Osteoblast (primary cell): ENCODE results near the gene ZNF148. TPM values are rescaled to one million over a fixed set of nuclear protein-coding genes. Genes with fewer than 3 reads are reported as not detected.

Experiments used
- DNase-seq: peaks from one replicate; pipeline ENCODE4 v3.0.0; 2011; ENCODE audit warnings: low spot score, mixed read lengths; ENCODE audit not compliant: insufficient read length; ENCODE audit errors: missing footprints
- H2AFZ ChIP-seq: 2 replicates; pipeline ENCODE4 v1.6.0; 2011; ENCODE audit warnings: mild to moderate bottlenecking, low read length
- H3K27ac ChIP-seq: 2 replicates; pipeline ENCODE4 v1.5.1; 2011; ENCODE audit warnings: mild to moderate bottlenecking, low read depth, low read length, moderate library complexity
- H3K27me3 ChIP-seq: 2 replicates; pipeline ENCODE4 v1.6.0; 2012; ENCODE audit warnings: mild to moderate bottlenecking, control low read depth, inconsistent platforms, low read length, moderate library complexity; ENCODE audit not compliant: insufficient read depth
- H3K36me3 ChIP-seq: 2 replicates; pipeline ENCODE4 v1.5.1; 2011; ENCODE audit warnings: mild to moderate bottlenecking, low read length, control low read depth, moderate library complexity; ENCODE audit not compliant: insufficient read depth
- H3K4me1 ChIP-seq: 2 replicates; pipeline ENCODE4 v1.5.1; 2011; ENCODE audit warnings: mild to moderate bottlenecking, low read length, control low read depth, moderate library complexity; ENCODE audit not compliant: insufficient read depth
- H3K4me2 ChIP-seq: 2 replicates; pipeline ENCODE4 v1.6.0; 2011; ENCODE audit warnings: mild to moderate bottlenecking, low read length; ENCODE audit not compliant: insufficient read depth
- H3K4me3 ChIP-seq: fragments of 200-600 bp; sonication (generic); 3 replicates; pipeline ENCODE4 v1.5.1; 2012; ENCODE audit warnings: mild to moderate bottlenecking, low read length, inconsistent platforms; ENCODE audit not compliant: insufficient read depth
- H3K79me2 ChIP-seq: 2 replicates; pipeline ENCODE4 v1.6.0; 2012; ENCODE audit warnings: mild to moderate bottlenecking, low read length, control low read depth, inconsistent platforms; ENCODE audit not compliant: insufficient read depth
- H3K9me3 ChIP-seq: 2 replicates; pipeline ENCODE4 v1.5.1; 2011; ENCODE audit warnings: low read depth, low read length, control low read depth
- H4K20me1 ChIP-seq: 2 replicates; pipeline ENCODE4 v1.6.0; 2012; ENCODE audit warnings: mild to moderate bottlenecking, low read length, control low read depth; ENCODE audit not compliant: insufficient read depth
- total RNA-seq: library from RNA; depleted of rRNA; stranded (reverse); fragments of >200 nt; gene quantifications from 2 replicates; pipeline ENCODE4 v1.2.3, GENCODE V29; 2012
- TF ChIP-seq, protein P1 (sequence below): IDR thresholded peaks from 2 replicates; pipeline ENCODE4 v1.5.1; 2011; ENCODE audit warnings: mild to moderate bottlenecking, low read depth, low read length, moderate library complexity; ENCODE audit errors: extremely low read depth

The ZNF148 gene
- total RNA-seq, 1 donor = 38.4 TPM

DNA sequence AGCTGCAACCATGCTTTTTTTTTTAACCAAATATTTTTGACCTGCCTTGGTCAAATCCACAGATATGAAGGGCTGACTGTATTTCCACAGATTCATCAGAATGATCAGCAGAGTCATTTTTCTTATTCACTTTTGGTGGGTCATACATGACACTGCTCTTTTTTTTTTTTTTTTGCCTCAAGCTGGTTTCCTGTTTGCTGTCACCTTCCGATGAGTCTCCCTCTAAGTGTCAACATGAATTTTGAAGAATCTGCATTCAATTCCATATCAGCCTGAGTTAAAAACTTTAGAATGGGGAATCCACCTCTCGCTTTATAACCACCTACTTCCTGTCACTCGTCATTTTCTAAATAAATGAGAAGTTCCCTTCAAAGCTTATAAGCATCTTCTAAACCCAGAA lies 160.4 kb downstream of the ZNF148 start:
- no peak for DNase-seq
- Histone ChIP-seq H3K9me3 (no peaks in the 10 kb centered on the region), H2AFZ (no peak overlapping the region), H3K27me3 (no peaks in the 10 kb centered on the region), H3K4me2 (no peak overlapping the region), H3K4me3 (no peak overlapping the region), H3K36me3 (no peaks in the 10 kb centered on the region), H3K4me1 (peaks cover 12% of the 10 kb centered on the region), H3K27ac (no peak overlapping the region), H4K20me1 (no peaks in the 10 kb centered on the region), H3K79me2 (no peaks in the 10 kb centered on the region)
- TF ChIP-seq, protein P1, sequence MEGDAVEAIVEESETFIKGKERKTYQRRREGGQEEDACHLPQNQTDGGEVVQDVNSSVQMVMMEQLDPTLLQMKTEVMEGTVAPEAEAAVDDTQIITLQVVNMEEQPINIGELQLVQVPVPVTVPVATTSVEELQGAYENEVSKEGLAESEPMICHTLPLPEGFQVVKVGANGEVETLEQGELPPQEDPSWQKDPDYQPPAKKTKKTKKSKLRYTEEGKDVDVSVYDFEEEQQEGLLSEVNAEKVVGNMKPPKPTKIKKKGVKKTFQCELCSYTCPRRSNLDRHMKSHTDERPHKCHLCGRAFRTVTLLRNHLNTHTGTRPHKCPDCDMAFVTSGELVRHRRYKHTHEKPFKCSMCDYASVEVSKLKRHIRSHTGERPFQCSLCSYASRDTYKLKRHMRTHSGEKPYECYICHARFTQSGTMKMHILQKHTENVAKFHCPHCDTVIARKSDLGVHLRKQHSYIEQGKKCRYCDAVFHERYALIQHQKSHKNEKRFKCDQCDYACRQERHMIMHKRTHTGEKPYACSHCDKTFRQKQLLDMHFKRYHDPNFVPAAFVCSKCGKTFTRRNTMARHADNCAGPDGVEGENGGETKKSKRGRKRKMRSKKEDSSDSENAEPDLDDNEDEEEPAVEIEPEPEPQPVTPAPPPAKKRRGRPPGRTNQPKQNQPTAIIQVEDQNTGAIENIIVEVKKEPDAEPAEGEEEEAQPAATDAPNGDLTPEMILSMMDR = no peak

DNA sequence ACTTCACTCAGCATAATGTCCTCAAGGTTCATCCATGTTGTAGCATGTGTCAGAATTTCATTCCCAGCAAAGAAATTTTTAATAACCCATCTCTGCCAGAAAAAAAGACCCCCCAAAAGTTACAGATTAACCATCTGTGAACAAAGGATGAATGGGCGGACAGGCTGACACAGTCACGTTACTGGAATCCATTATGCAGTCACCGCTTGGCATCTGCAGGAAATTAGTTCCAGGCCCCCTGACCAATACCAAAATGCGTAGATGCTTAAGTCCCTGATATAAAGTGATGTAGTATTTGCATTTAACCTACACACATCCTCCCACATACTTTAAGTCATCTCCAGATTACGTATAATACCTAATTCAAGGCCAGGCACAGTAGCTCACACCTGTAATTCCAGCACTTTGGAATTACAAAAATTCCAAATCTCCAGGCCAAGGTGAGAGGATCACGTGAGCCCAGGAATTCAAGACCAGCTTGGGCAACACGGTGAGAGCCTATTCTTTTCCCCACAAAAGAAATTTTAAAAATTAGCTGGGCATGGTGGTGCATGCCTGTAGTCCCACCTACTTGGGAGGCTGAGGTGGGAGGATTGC lies 161.1 kb downstream of the ZNF148 start:
- H4K20me1 ChIP-seq = no peaks in the 10 kb centered on the region
- no peaks in the 10 kb centered on the region for H3K79me2 ChIP-seq
- peaks cover 12% of the 10 kb centered on the region for H3K4me1 ChIP-seq
- no peak overlapping the region for H3K4me3 ChIP-seq
- TF ChIP-seq, protein P1 = no peak
- DNase-seq = no peak
- H3K36me3 ChIP-seq = no peaks in the 10 kb centered on the region
- no peak overlapping the region for H3K4me2 ChIP-seq
- H3K9me3 ChIP-seq = no peaks in the 10 kb centered on the region
- H3K27ac ChIP-seq = no peak overlapping the region
- H2AFZ ChIP-seq = no peak overlapping the region
- H3K27me3 ChIP-seq = no peaks in the 10 kb centered on the region

DNA sequence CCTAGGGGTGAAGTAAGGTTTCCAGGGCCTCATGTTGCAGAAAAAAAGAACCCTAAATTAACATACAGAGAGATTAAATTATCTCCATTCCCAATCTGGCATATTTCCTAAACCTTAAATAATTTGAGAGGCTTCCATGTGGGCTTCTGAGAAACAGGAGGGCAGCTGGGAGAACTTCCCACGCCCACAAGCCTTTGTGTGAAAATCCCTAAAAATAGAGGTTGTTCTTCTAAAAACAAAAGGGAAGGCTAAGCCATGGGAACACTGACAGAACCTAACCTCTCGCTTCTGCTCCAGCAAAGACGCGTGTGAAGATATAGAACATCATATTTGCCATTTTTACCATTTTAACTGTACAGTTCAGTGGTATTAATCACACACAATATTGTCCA lies 161.8 kb downstream of the ZNF148 start:
- H3K4me3 ChIP-seq = no peak overlapping the region
- H2AFZ ChIP-seq = peak overlapping the region; percentile 82
- TF ChIP-seq, protein P1 = no peak
- H3K36me3 ChIP-seq = no peaks in the 10 kb centered on the region
- H3K27me3 ChIP-seq = no peaks in the 10 kb centered on the region
- peaks cover 12% of the 10 kb centered on the region for H3K4me1 ChIP-seq
- H3K79me2 ChIP-seq = no peaks in the 10 kb centered on the region
- H3K9me3 ChIP-seq = no peaks in the 10 kb centered on the region
- DNase-seq = no peak
- H3K27ac ChIP-seq = no peak overlapping the region
- H3K4me2 ChIP-seq = peak overlapping the region; percentile 89
- H4K20me1 ChIP-seq = no peaks in the 10 kb centered on the region

DNA sequence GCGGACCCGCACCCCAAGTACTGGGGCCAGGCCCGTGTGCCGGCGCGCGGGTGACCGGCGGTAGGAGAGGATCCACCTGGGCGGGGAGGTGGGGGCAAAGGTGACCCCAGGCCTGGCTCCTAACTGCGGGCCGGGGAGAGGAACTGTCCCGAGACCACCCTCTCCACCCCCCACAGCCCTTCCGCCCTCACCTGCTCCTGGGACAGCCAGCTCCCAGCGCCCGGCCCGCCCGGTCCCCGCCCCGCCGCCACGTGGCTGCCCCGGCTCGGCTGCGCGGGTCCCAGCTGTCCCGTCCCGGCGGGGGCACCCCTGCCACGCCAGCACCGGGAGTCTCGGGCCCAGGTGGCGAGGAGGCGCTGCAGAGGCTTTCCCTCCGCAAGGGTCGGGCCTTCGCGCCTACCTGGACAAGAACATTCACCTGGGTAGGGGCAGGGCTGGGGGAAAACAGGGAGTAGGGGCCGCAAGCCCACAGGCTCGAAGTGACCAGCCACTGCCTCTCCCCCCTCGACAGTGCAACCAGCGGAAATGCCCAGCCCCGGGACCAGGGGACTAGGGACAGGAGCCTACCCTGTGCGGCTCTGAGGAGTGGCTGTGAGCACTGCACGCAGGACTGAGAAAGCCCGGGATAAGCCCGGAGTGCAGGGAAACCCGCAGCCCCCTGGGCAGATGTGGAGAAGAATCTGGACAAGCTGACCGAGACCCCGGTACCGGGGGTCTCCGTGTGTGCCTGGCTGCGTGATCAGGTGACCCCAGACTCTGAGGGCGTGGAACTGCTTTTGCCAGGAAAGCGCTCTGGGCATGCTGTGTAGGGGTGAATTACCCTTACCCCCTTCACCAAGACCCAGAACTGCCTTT lies 162.4 kb downstream of the ZNF148 start, which contains the start of gene SLC12A8:
Gene SLC12A8 (minus strand): TSS at position 240 of the 855 bp plus-strand sequence. CDS start 1,399 bp downstream, outside the sequence.
- H4K20me1 ChIP-seq = no peaks in the 10 kb centered on the region
- H2AFZ ChIP-seq = peak within 1 kb of the TSS; percentile 82
- H3K4me2 ChIP-seq = peak within 1 kb of the TSS; percentile 89
- H3K4me3 ChIP-seq = peak within 1 kb of the TSS; percentile 74
- TF ChIP-seq, protein P1 = no peak
- H3K27me3 ChIP-seq = no peaks in the 10 kb centered on the region
- no peaks in the 10 kb centered on the region for H3K9me3 ChIP-seq
- no peak for DNase-seq
- H3K36me3 ChIP-seq = no peaks in the 10 kb centered on the region
- peaks cover 12% of the 10 kb centered on the region for H3K4me1 ChIP-seq
- H3K79me2 ChIP-seq = no peaks in the 10 kb centered on the region
- H3K27ac ChIP-seq = no peak within 1 kb of the TSS
